Measurements from ENCODE around the gene PPEF1.

Gene PPEF1, protein sequence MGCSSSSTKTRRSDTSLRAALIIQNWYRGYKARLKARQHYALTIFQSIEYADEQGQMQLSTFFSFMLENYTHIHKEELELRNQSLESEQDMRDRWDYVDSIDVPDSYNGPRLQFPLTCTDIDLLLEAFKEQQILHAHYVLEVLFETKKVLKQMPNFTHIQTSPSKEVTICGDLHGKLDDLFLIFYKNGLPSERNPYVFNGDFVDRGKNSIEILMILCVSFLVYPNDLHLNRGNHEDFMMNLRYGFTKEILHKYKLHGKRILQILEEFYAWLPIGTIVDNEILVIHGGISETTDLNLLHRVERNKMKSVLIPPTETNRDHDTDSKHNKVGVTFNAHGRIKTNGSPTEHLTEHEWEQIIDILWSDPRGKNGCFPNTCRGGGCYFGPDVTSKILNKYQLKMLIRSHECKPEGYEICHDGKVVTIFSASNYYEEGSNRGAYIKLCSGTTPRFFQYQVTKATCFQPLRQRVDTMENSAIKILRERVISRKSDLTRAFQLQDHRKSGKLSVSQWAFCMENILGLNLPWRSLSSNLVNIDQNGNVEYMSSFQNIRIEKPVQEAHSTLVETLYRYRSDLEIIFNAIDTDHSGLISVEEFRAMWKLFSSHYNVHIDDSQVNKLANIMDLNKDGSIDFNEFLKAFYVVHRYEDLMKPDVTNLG

DNA sequence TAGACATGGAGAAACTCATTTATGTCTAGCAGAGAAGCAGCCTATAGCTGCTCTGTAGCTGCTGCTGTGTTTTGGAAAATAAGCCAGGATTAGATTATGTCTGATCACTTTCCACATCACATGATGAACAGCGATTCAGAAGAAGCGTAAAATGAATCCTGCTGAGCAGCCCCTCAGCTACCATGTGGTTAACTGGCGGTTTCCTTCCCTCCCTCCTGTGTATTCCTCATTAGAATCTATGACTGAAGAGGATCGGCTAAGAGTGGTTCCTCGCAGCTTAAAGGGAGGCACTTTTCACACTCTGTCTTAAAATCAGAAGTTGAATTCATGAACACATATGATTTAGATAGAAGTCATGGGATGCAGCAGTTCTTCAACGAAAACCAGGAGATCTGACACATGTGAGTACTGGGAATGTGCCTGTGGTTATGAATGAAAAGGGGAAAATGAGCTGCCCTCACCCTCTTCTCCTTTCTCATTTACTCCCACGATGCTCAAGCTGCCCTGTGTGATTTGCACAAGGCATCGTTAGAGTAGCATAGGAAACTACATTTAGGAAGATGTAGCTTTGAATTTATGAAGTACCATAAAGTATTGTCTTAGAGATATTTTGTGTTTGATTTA lies at the start of gene PPEF1:
PPEF1 (plus strand) TSS at position 220 of the 624 bp plus-strand sequence; CDS start at position 356, 136 bp downstream.
- TF ChIP-seq, protein P1, sequence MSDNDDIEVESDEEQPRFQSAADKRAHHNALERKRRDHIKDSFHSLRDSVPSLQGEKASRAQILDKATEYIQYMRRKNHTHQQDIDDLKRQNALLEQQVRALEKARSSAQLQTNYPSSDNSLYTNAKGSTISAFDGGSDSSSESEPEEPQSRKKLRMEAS (IDR thresholded peaks at IDR 0.05; ENCODE audit: low read depth, low read length): no peak
- no peak for TF ChIP-seq CTCF (IDR thresholded peaks at IDR 0.05; ENCODE audit: low read depth, low read length)
- TF ChIP-seq MYC (IDR thresholded peaks at IDR 0.05; ENCODE audit: low read depth, low read length): no peak
- H3K4me3 ChIP-seq (ENCODE audit: low read depth, low read length): no peak within 1 kb of the TSS
- peak; percentile 8 for DNase-seq (ENCODE audit: low read depth)

GRCh38 chrX:18661273-18661672 lies 46.2 kb upstream of the PPEF1 start:
- H3K4me3 ChIP-seq (ENCODE audit: low read depth, low read length): no peak overlapping the region
- TF ChIP-seq POLR2A (IDR thresholded peaks at IDR 0.05; ENCODE audit: extremely low read depth, insufficient read length) (no peak), CTCF (IDR thresholded peaks at IDR 0.05; ENCODE audit: low read depth, low read length) (no peak)
- TF ChIP-seq, protein P1 (IDR thresholded peaks at IDR 0.05; ENCODE audit: low read depth, low read length): no peak
- no peak for DNase-seq (ENCODE audit: low read depth)

- TF ChIP-seq MYC (IDR thresholded peaks at IDR 0.05; ENCODE audit: low read depth, low read length): no peak
- TF ChIP-seq CTCF (IDR thresholded peaks at IDR 0.05; ENCODE audit: low read depth, low read length): no peak
- TF ChIP-seq POLR2A (IDR thresholded peaks at IDR 0.05; ENCODE audit: extremely low read depth, insufficient read length): no peak
- TF ChIP-seq, protein P1 (IDR thresholded peaks at IDR 0.05; ENCODE audit: low read depth, low read length): no peak
- no peak for DNase-seq (ENCODE audit: low read depth)
- H3K4me3 ChIP-seq (ENCODE audit: low read depth, low read length): no peak overlapping the region
Observed at GRCh38 chrX:18664947-18665346, 42.5 kb upstream of the PPEF1 start.

DNA sequence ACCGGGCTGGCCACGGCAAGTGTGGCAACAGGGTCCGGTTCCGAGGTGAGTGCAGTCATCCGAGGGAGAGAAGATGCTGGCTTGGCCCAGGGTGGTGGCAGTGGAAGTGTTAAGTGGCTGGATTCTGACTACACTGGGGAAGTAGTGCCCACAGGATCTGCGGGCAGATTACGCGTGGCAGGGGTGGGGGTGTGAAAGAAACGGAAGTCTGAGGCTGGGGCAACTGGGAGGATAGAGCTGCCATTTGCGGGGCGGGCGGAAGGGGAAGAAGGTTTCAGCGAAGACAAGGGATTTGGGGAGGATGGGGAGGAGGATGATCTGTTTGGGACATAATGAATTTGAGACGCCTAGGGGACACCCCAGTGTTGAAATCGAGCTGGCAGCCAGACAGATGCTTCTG lies 40.8 kb upstream of the PPEF1 start:
- TF ChIP-seq MYC (IDR thresholded peaks at IDR 0.05; ENCODE audit: low read depth, low read length) (no peak), POLR2A (IDR thresholded peaks at IDR 0.05; ENCODE audit: extremely low read depth, insufficient read length) (no peak), CTCF (IDR thresholded peaks at IDR 0.05; ENCODE audit: low read depth, low read length) (no peak)
- TF ChIP-seq, protein P1 (IDR thresholded peaks at IDR 0.05; ENCODE audit: low read depth, low read length): no peak
- DNase-seq (ENCODE audit: low read depth): no peak
- no peak overlapping the region for H3K4me3 ChIP-seq (ENCODE audit: low read depth, low read length)

- H3K4me3 ChIP-seq (ENCODE audit: low read depth, low read length): no peak overlapping the region
- no peak for DNase-seq (ENCODE audit: low read depth)
- no peak for TF ChIP-seq MYC (IDR thresholded peaks at IDR 0.05; ENCODE audit: low read depth, low read length)
- TF ChIP-seq, protein P1 (IDR thresholded peaks at IDR 0.05; ENCODE audit: low read depth, low read length): no peak
- TF ChIP-seq CTCF (IDR thresholded peaks at IDR 0.05; ENCODE audit: low read depth, low read length): no peak
- TF ChIP-seq POLR2A (IDR thresholded peaks at IDR 0.05; ENCODE audit: extremely low read depth, insufficient read length): no peak
Observed at GRCh38 chrX:18668071-18668835, 39.2 kb upstream of the PPEF1 start.

Data from NB4 (cell line).